Renal cortical epithelial cell (primary cell): Measurements from ENCODE around the gene AOPEP. TPM values are rescaled to one million over a fixed set of nuclear protein-coding genes. Genes with fewer than 3 reads are reported as not detected.
"Not testable (repeated sequence)": the region's sequence is repeated elsewhere in the genome, so short reads cannot be mapped to it uniquely, and the experiment has no call there.

Experiments
- DNase-seq: peaks from one replicate; pipeline ENCODE4 v3.0.0-alpha.2; 2011; ENCODE audit warnings: low read depth
- total RNA-seq: library from RNA; depleted of rRNA; stranded (reverse); fragments of >200 nt; gene quantifications from 2 replicates; pipeline ENCODE4 v1.2.3, GENCODE V29; 2014

AOPEP gene
- total RNA-seq, 1 donor from 2014 or later, result 133 TPM

GRCh38 chr9:94932652-94933510, 206.4 kb downstream of the AOPEP start:
- peak; percentile 63 for DNase-seq

DNA sequence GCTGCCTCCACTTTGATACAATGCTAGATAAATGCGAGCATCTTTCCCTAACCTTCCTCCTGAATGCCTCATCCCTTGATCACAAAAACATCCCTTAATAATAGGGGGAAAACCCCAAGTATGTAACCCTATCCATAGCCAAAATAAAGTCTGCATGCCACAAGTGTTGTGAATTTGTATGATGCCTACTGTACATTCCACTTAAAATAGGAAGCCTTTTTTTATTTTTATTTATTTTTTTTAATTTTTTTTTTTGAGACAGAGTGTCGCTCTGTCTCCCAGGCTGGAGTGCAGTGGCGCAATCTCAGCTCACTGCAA, 207.0 kb downstream of the AOPEP start:
- no peak for DNase-seq

DNA sequence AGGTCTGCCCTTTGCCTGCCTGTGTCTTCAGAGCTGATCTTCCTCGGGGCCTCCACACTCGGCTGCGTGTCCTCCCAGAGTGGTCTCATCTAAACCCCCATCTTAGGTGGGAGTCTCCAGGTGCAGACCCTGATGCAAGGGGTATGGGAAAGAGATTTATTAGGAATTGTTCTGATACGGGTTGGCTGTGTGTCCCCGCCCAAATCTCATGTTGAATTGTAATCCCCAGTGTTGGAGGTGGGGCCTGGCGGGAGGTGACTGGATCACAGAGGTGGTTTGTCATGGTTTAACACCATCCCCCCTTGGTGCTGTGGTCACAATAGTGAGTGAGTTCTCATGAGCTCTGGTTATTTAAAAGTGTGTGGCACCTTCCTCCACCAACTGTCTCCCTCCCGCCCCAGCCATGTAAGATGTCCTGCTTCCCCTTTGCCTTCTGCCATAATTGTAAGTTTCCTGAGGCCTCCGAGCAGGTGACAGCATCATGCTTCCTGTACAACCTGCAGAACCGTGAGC, 208.4 kb downstream of the AOPEP start:
- no peak for DNase-seq

DNA sequence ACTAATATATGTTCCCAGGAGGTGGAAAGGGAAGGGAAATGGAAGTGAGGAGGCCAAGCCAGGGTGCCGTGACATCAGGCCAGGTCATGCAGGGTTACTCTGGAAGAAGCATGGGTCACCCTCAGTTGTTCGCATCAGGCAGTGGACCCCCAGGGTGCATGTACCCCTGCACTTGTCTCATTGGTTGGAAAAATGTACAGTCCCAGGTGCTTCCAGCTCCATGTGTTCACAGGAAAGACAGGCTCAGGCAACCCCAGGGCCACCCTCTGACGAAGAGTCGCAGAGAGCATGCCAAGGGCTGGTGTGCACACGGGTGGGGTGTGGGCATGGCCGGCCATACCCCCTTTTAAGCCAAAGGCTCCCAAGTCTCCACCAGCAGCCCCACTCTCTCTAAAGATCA, 208.9 kb downstream of the AOPEP start:
- DNase-seq, result no peak

DNA sequence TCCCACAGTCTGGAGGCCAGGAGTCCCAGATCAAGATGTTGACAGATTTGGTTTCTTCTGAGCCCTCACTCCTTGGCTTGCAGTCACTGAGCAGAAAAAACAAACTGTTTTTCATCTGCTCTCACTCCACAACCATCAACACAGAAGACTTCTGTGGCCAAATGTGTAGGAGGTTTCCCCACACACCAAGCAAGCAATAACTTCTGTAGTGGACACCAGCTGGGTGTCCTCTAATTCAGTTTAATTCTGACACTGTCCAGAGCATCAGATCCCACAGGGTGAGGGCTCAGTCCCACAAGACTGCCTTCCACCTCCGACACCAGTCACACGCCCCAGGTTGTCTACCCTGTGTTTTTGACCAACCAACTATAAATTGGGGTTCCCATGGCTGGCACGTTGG, 209.9 kb downstream of the AOPEP start:
- no peak for DNase-seq

DNA sequence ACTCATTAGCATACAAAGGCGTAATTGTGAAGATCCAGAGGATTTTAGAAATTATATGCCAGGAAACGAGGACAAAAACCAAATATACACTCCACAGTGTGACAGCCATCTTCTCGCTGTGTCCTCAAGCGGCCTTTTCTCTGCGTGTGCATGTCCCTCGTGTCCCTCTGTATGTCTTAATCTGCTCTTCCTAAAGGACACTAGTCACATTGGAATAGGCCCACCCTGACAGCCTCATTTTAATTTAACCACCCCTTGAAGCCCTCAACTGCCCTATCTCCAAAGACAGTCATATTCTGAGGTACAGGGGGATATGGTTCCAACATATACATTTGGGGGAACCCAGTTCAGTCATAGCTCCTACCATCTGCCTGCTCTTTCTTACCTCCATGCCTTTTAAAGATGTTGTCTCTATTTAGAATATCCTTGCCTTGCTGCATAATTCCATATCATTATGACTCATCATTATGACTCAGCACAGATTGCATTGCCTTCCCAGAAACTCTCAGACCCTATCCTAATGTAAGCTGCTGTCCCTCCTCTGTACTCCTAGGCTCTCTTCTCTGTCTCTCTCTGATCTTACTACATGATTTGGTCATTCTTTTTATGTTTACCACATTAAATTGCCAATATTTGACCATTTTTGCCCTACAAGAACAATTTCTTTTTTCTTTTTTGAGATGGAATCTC, 210.9 kb downstream of the AOPEP start:
- DNase-seq, result peak; percentile 91

- DNase-seq, result no peak
These were observed 211.9 kb downstream of the AOPEP start for GRCh38 chr9:94938384-94938783.

- not testable (repeated sequence) for DNase-seq
These were observed 213.8 kb downstream of the AOPEP start for GRCh38 chr9:94940296-94940695.

- peak; percentile 88 for DNase-seq
These were observed 214.8 kb downstream of the AOPEP start for GRCh38 chr9:94941211-94941875.

GRCh38 chr9:94944626-94945025, 218.1 kb downstream of the AOPEP start:
- no peak for DNase-seq

DNA sequence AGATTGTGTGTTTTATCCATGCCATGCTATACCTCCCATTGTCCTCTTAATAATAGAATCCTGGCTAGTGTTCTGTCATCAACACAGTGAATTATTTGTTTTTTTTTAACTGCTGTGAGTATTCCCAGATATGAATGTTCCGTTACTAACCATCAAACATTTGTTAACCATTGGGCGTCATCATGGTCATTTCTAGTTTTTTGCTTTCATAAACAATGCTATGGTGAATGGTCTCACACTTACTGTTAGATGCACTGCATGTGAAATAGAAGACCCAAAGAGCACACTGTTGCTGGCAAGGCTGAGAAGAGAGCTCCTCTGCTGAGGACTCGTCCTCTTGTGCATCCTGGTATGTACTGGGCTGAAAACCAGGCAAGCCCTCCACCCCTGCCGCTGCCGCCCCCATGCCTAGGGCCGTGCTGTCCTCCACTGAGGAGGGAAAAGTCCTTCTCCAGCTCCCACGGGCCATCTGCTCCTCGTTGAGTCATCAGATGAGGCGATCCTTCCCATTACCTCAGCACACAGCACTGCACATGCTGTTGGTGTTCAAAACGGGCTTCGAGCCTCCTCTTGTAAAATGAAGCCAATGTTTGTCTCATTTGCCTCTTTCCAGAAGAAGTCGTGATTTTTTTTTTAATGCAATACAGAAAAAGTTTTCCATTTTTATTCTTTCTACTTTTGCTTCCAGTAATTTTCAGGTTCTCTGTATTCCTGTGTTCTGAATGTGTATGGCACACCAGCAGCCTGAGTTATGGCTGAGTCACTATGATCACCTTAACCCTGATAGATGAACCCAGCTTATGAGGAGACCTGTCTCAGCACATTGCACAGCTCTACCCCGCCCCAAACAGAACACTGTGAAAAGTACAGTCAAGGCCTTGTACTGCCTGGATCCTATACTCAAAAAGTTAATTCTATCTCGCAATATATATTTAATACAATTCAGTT, 219.0 kb downstream of the AOPEP start:
- peak; percentile 74 for DNase-seq

DNA sequence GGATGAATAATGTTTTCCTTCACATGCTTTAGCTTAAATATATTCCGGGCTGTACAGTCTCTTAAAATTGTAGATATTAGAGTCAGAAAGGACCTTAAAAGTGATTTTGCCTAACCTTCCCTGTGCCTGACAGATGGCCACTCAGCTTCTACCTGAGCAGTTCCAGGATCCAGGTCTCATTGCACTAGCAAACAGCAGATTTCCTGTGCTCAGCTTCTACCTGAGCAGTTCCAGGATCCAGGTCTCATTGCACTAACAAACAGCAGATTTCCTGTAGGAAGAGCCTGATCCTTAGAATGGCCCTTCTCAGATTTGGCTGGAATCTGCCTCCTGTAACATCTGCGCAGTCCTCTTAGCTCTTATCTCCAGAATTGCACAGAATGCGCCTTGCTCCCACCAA, 219.8 kb downstream of the AOPEP start:
- DNase-seq, result no peak

GRCh38 chr9:94948567-94949235, 222.2 kb downstream of the AOPEP start:
- DNase-seq, result peak; percentile 69

DNA sequence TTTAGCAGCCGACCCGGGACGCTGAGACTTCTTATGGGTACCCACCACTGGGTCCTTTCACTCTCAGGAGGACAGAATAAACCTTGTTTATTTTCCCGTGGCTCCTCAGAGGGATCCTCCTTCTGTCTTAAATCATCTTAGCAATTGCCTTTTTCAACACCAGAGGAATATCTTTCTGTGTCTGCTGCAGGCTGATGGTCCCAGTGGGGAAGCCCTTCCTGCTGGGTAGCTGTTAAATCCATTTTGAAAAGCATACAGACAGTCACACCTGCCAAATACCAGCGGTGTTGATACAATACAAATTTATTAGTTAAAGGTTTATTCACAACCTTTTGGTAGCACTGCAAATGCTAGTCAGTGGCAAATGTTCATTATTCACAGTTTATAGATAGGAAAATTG, 222.9 kb downstream of the AOPEP start:
- DNase-seq, result no peak

DNA sequence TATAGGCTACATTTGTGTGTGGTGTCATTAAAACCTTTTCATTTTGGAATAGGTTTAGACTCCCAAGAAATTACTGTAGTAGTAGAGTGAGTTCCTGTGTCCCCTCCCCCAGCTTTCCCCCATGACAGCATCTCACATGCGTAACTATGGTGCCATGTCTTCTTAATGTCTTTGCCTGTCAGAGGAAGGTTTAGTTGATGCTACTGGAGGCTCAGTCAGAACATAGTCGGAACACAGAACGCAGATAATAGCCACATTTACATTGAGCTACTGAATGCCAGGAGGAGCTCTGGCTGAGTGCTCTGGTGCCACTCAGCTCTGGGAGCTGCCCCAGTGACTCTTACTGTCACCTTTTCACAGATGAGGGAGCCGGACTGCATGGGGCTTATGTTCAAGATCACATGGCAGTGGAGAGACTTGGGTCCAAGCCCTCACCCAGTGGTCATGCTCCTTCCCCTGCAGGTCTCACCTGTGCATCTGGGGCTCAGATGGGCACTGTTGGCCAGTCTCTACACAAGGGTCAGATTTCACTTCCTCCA, 223.6 kb downstream of the AOPEP start:
- DNase-seq, result no peak

- peak; percentile 68 for DNase-seq
These were observed 224.3 kb downstream of the AOPEP start for GRCh38 chr9:94950579-94951323.

GRCh38 chr9:94951324-94952135, 225.0 kb downstream of the AOPEP start:
- no peak for DNase-seq

DNA sequence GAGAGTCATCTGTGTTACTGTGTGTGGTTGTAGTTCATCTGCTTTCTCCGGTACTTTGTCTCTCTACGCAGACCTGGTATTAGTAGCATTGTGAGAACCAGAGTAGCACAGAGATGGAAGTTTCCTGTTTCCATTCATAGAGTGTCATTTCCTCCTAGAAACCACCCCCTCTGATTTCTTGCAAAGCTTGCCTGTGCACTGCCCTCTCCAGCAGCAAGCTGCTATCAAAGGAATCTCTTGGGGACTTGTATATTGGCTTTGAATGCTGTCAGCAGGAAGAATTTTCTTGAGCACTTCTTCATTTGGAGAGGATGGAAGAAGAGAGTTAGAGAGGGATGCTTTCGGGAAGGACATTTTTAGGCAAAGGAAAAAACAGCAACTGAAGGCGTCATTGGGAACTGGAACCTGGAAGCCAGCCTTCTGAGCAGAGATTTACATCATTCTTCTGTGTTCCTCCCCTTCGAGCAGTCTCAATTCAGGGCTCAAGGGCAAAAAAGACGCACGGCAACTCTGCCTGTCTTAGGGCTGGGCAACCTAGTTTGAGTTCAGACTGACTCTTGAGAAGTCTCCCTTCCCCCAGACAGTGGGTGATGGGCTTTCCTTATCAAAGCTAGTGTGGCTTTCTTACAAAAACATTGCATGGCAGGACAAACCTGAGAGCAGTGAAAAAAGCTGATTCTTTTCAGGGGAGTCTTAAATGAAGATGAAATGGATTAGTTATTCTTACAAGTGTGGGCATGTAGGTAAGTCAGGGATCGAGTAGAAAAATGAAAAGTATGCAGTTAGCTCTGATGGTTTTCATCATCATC, 226.3 kb downstream of the AOPEP start:
- no peak for DNase-seq
